Esophagus (tissue), 2 donors: ENCODE measurements around the gene PEX26. TPM values are rescaled to one million over a fixed set of nuclear protein-coding genes. Genes with fewer than 3 reads are reported as not detected.

ENCODE experiments used
- polyA plus RNA-seq, 2 donors: library from polyadenylated mRNA; stranded (reverse); fragments of 200-250 nt; gene quantifications; one replicate each; pipeline ENCODE4 v1.2.3, GENCODE V29; 2013
- donor health status: healthy with polysubstance abuse.
- donor health status: Bipolar disorder and iron deficiency.

PEX26 gene
- polyA plus RNA-seq, 2 donors: 13.5 to 15.0 TPM

Other genes with a start within 250 kb of the PEX26 start
- gene MICAL3, start 53.4 kb upstream of the PEX26 start, polyA plus RNA-seq: 10 to 100 TPM in 1 of 2 donors, 1 to 10 TPM in 1; 6.2 to 13.3 TPM
- gene TUBA8, start 32.8 kb downstream of the PEX26 start, polyA plus RNA-seq: under 1 TPM; 0.89 to 0.98 TPM
- gene USP18, start 72.2 kb downstream of the PEX26 start, polyA plus RNA-seq: 1 to 10 TPM; 3.3 to 3.4 TPM